ENCODE measurements around the gene PDIK1L. TPM values are rescaled to one million over a fixed set of nuclear protein-coding genes. Genes with fewer than 3 reads are reported as not detected.

The PDIK1L gene
- total RNA-seq, 1 experiment from 2014 or later = 5.6 TPM

- Histone ChIP-seq H2AFZ (ENCODE audit: low read length) (no peak overlapping the region), H4K5ac (ENCODE audit: insufficient read length, low read depth, low read length) (no peak overlapping the region), H3K79me1 (ENCODE audit: insufficient read depth, low read depth, low read length, poor library complexity, severe bottlenecking) (no peaks in the 10 kb centered on the region), H2AK5ac (ENCODE audit: insufficient read length, low read length) (no peak overlapping the region), H3K9me3 (ENCODE audit: control insufficient read depth, low read depth, low read length) (no peaks in the 10 kb centered on the region), H2BK12ac (ENCODE audit: insufficient read length, low read depth, low read length) (no peak overlapping the region), H3K27me3 (ENCODE audit: insufficient read depth, low read length) (peaks cover 29% of the 10 kb centered on the region; the same call in 1 of the 2 replicates), H3T11ph (ENCODE audit: low read length) (no peak overlapping the region), H3K56ac (ENCODE audit: insufficient read length, low read depth, low read length) (no peak overlapping the region), H3K4me1 (ENCODE audit: insufficient read depth, low read length) (peaks cover 9% of the 10 kb centered on the region; the same call in 1 of the 2 replicates), H3K9ac (ENCODE audit: extremely low read depth, insufficient read length, low read length) (peak overlapping the region; percentile 37), H3K18ac (ENCODE audit: insufficient read length, low read depth, low read length) (peak overlapping the region; percentile 66), H3K27ac (ENCODE audit: insufficient read length, low read depth, low read length) (no peak overlapping the region), H4K8ac (replicated peaks; ENCODE audit: insufficient read length, low read depth, low read length) (no peak overlapping the region), H3K23me2 (ENCODE audit: insufficient read length, low read depth, low read length, poor library complexity, severe bottlenecking) (peaks cover 19% of the 10 kb centered on the region), H4K20me1 (ENCODE audit: control insufficient read depth, insufficient read depth, insufficient read length) (no peaks in the 10 kb centered on the region), H2BK120ac (ENCODE audit: low read depth, low read length, poor library complexity, severe bottlenecking) (no peak overlapping the region), H3K4ac (ENCODE audit: low read depth, low read length) (no peak overlapping the region), H2BK5ac (ENCODE audit: insufficient read length, low read length) (no peak overlapping the region), H3K14ac (ENCODE audit: insufficient read depth, low read length) (peak overlapping the region; percentile 54), H3K4me2 (ENCODE audit: insufficient read depth, insufficient read length, low read length) (peak overlapping the region; percentile 64), H3K79me2 (ENCODE audit: insufficient read depth, low read length) (no peaks in the 10 kb centered on the region), H2BK15ac (ENCODE audit: low read depth, low read length) (no peak overlapping the region), H4K91ac (ENCODE audit: insufficient read length, low read depth, low read length) (no peak overlapping the region), H3K23ac (ENCODE audit: insufficient read length, low read depth, low read length) (no peak overlapping the region), H2BK20ac (ENCODE audit: low read depth, low read length, poor library complexity, severe bottlenecking) (no peak overlapping the region)
- no CpG with 5 or more reads among the region's 72 CpGs for WGBS (ENCODE audit: extremely low coverage, insufficient read length, low lambda C conversion rate)
- Mint-ChIP-seq H3K36me3 (ENCODE audit: insufficient read depth in 1 of 3, low read depth in 3 of 3) (no peaks in the 10 kb centered on the region), H3K4me3 (peak overlapping the region; percentile 69 to 84), H3K9me3 (peaks cover 0 to 4% of the 10 kb centered on the region in 2 experiments; a peak in 1 of 5 replicates), H3K27ac (peak overlapping the region; percentile 40 to 80 (median 75)), H3K4me1 (peaks cover 37 to 58% of the 10 kb centered on the region in 2 experiments), H3K27me3 (ENCODE audit: low read depth) (peaks cover 84% of the 10 kb centered on the region)
- TF ChIP-seq, protein P1, sequence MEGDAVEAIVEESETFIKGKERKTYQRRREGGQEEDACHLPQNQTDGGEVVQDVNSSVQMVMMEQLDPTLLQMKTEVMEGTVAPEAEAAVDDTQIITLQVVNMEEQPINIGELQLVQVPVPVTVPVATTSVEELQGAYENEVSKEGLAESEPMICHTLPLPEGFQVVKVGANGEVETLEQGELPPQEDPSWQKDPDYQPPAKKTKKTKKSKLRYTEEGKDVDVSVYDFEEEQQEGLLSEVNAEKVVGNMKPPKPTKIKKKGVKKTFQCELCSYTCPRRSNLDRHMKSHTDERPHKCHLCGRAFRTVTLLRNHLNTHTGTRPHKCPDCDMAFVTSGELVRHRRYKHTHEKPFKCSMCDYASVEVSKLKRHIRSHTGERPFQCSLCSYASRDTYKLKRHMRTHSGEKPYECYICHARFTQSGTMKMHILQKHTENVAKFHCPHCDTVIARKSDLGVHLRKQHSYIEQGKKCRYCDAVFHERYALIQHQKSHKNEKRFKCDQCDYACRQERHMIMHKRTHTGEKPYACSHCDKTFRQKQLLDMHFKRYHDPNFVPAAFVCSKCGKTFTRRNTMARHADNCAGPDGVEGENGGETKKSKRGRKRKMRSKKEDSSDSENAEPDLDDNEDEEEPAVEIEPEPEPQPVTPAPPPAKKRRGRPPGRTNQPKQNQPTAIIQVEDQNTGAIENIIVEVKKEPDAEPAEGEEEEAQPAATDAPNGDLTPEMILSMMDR (conservative IDR thresholded peaks at IDR 0.05) = peak; percentile 75
- DNase-seq = peak; percentile 85
These were observed 52.6 kb downstream of the PDIK1L start for GRCh38 chr1:26164036-26164860.
